CD14-positive monocyte (primary cell): ENCODE measurements around the gene NPAS2. TPM values are rescaled to one million over a fixed set of nuclear protein-coding genes. Genes with fewer than 3 reads are reported as not detected.

Experiments used
- DNase-seq, 3 donors: peaks; one replicate each; pipeline ENCODE4 v3.0.0-alpha.2; 2011 to 2022
- H2AFZ ChIP-seq: 2 replicates; pipeline ENCODE4 v1.6.0; 2012; ENCODE audit warnings: mild to moderate bottlenecking, low read depth, low read length, inconsistent platforms; ENCODE audit not compliant: insufficient read depth, poor library complexity, severe bottlenecking
- H3K27ac ChIP-seq, 2 donors: 1 replicate in 1 of 2; 2 replicates in 1 of 2; pipeline ENCODE4 v1.5.1; 2012 to 2013; ENCODE audit warnings: low read length in 2 of 2, control low read depth in 1 of 2, inconsistent platforms in 1 of 2, low read depth in 1 of 2, mild to moderate bottlenecking in 1 of 2
- H3K27me3 ChIP-seq, 2 donors: one replicate each; pipeline versions ENCODE4 v1.6.0 to v1.6.1; 2011 to 2013; ENCODE audit warnings: low read length in 2 of 2; ENCODE audit not compliant: control insufficient read depth in 2 of 2, insufficient read depth in 2 of 2
- H3K36me3 ChIP-seq, 2 donors: replicated peaks in 1 of 2; 1 replicate in 1 of 2; 2 replicates in 1 of 2; pipeline versions ENCODE4 v1.5.1 to v1.6.1; 2012 to 2013; ENCODE audit warnings: low read length in 2 of 2, control low read depth in 1 of 2, inconsistent platforms in 1 of 2, mild to moderate bottlenecking in 1 of 2; ENCODE audit not compliant: insufficient read depth in 2 of 2, control insufficient read depth in 1 of 2
- H3K4me1 ChIP-seq, 2 donors: 1 replicate in 1 of 2; 2 replicates in 1 of 2; pipeline versions ENCODE4 v1.5.1 to v1.6.1; 2012 to 2013; ENCODE audit warnings: low read length in 2 of 2, control low read depth in 1 of 2, inconsistent platforms in 1 of 2, mild to moderate bottlenecking in 1 of 2, moderate library complexity in 1 of 2; ENCODE audit not compliant: insufficient read depth in 2 of 2, control insufficient read depth in 1 of 2
- H3K4me2 ChIP-seq: replicated peaks from 2 replicates; pipeline ENCODE3; 2012; ENCODE audit warnings: low read length, moderate library complexity, mild to moderate bottlenecking; ENCODE audit not compliant: poor library complexity, severe bottlenecking; ENCODE audit errors: extremely low read depth
- H3K4me3 ChIP-seq, 3 experiments: fragments of 200-600 bp in 1 of 3; sonication (generic) in 1 of 3; replicated peaks in 1 of 3; 1 replicate in 2 of 3; 2 replicates in 1 of 3; pipeline ENCODE4 v1.5.1; 2011 to 2013; ENCODE audit warnings: low read length in 3 of 3, mild to moderate bottlenecking in 3 of 3, control low read depth in 2 of 3, low read depth in 2 of 3, inconsistent platforms in 1 of 3, moderate library complexity in 1 of 3
- H3K79me2 ChIP-seq: 2 replicates; pipeline ENCODE4 v1.6.0; 2012; ENCODE audit warnings: mild to moderate bottlenecking, control low read depth, inconsistent platforms, low read length, moderate library complexity; ENCODE audit not compliant: insufficient read depth
- H3K9ac ChIP-seq: 2 replicates; pipeline ENCODE4 v1.6.0; 2017; ENCODE audit warnings: low read length, mild to moderate bottlenecking; ENCODE audit not compliant: insufficient read depth, poor library complexity, severe bottlenecking
- H3K9me3 ChIP-seq, 2 donors: replicated peaks in 1 of 2; 1 replicate in 1 of 2; 2 replicates in 1 of 2; pipeline versions ENCODE4 v1.5.1 to v1.6.1; 2012 to 2013; ENCODE audit warnings: low read length in 2 of 2, control low read depth in 1 of 2; ENCODE audit not compliant: control insufficient read depth in 1 of 2, insufficient read depth in 1 of 2
- H4K20me1 ChIP-seq: 2 replicates; pipeline ENCODE4 v1.6.0; 2012; ENCODE audit warnings: mild to moderate bottlenecking, low read length, control low read depth, moderate library complexity; ENCODE audit not compliant: insufficient read depth
- H3K27ac Mint-ChIP-seq, 7 donors: one replicate each; pipeline ENCODE4 v1.8.0; 2020; ENCODE audit warnings: mild to moderate bottlenecking in 7 of 7, mixed read lengths in 7 of 7, moderate library complexity in 6 of 7, inconsistent platforms in 2 of 7
- H3K27me3 Mint-ChIP-seq, 3 donors: one replicate each; pipeline ENCODE4 v1.8.0; 2021 to 2022; ENCODE audit warnings: low read depth in 3 of 3, mild to moderate bottlenecking in 3 of 3, mixed read lengths in 3 of 3, moderate library complexity in 3 of 3, inconsistent platforms in 1 of 3
- H3K36me3 Mint-ChIP-seq, 2 donors: one replicate each; pipeline ENCODE4 v1.8.0; 2020; ENCODE audit warnings: mixed read lengths in 2 of 2, inconsistent platforms in 1 of 2, mild to moderate bottlenecking in 1 of 2
- H3K4me1 Mint-ChIP-seq: one replicate; pipeline ENCODE4 v1.8.0; 2020; ENCODE audit warnings: mild to moderate bottlenecking, mixed read lengths
- H3K4me3 Mint-ChIP-seq, 2 donors: one replicate each; pipeline ENCODE4 v1.8.0; 2020; ENCODE audit warnings: mild to moderate bottlenecking in 2 of 2, mixed read lengths in 2 of 2, moderate library complexity in 1 of 2
- H3K9me3 Mint-ChIP-seq, 7 donors: one replicate each; pipeline ENCODE4 v1.8.0; 2020 to 2022; ENCODE audit warnings: mixed read lengths in 7 of 7, mild to moderate bottlenecking in 6 of 7, moderate library complexity in 6 of 7, inconsistent platforms in 2 of 7
- WGBS: methylation state at CpG from one replicate; pipeline ENCODE4 v1.1.5; 2013; ENCODE audit warnings: missing lambda C conversion rate; ENCODE audit not compliant: insufficient coverage; 5-methylcytosine and 5-hydroxymethylcytosine counted together
- intact Hi-C, 2 donors: fragments of 100-400 bp; cut with micrococcal nuclease; formaldehyde crosslinking; loops; one replicate each; pipeline versions ENCODE4 v1.15.0 to v1.15.1; 2023
- polyA plus RNA-seq, 3 donors: library from polyadenylated mRNA; depleted of rRNA in 1 of 3; unstranded in 2 of 3; stranded (reverse) in 1 of 3; fragments of 300-500 nt in 2 of 3; fragments of >200 nt in 1 of 3; fragmentation: Illumina TruSeq in 2 of 3; gene quantifications; 1 replicate in 2 of 3; 2 replicates in 1 of 3; pipeline ENCODE4 v1.2.3, GENCODE V29; 2012 to 2021
- TF ChIP-seq, protein P1 (sequence below): fragments of 200-600 bp; IDR thresholded peaks from one replicate; pipeline ENCODE4 v1.8.0; 2022; ENCODE audit warnings: antibody characterized with exemption, mild to moderate bottlenecking

NPAS2 gene
- polyA plus RNA-seq, 3 donors, result not detected

DNA sequence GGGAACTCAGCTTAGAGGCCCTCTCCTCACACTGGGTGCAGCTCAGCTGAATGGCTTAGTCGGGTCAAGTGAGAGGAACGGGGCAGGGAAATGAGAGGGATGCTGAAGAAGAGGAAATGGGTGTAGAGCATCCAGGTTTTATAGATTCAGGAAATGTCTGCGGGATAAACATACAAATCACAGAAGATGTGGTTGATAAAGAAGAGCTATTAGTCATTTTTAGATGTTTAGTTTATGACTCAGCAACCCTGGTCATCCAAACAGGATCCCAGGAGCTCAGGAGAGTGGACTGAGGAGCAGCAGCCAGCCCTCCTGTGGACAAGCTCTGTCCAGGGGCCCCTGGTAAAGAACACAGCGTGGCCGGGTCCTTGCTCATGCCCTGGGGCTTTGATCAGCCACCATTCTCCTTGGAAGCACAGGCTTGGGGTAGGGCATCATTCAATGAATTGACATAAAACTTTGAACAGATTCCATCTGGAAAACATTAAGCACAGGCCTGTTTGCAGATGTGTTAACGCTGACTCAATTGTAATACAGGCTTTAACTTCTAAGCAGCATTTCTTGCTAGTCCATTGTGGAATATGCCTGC, 83.0 kb downstream of the NPAS2 start:
- H3K9me3 ChIP-seq, result no peaks in the 10 kb centered on the region
- Mint-ChIP-seq H3K36me3 (no peaks in the 10 kb centered on the region), H3K9me3 (peaks cover 2 to 10% (median 3%) of the 10 kb centered on the region in 7 donors), H3K4me3 (no peak overlapping the region), H3K27ac (no peak overlapping the region), H3K4me1 (no peaks in the 10 kb centered on the region), H3K27me3 (peaks cover 2 to 25% (median 12%) of the 10 kb centered on the region in 3 donors)
- no peaks in the 10 kb centered on the region for H4K20me1 ChIP-seq
- 48% methylated on average over 6 of the region's 6 CpGs for WGBS
- intact Hi-C loops, result no loop called here
- H2AFZ ChIP-seq, result no peak overlapping the region
- no peak for DNase-seq
- H3K4me3 ChIP-seq, result no peak overlapping the region
- H3K27me3 ChIP-seq, result no peaks in the 10 kb centered on the region
- H3K4me2 ChIP-seq, result no peak overlapping the region
- no peak overlapping the region for H3K9ac ChIP-seq
- TF ChIP-seq, protein P1, sequence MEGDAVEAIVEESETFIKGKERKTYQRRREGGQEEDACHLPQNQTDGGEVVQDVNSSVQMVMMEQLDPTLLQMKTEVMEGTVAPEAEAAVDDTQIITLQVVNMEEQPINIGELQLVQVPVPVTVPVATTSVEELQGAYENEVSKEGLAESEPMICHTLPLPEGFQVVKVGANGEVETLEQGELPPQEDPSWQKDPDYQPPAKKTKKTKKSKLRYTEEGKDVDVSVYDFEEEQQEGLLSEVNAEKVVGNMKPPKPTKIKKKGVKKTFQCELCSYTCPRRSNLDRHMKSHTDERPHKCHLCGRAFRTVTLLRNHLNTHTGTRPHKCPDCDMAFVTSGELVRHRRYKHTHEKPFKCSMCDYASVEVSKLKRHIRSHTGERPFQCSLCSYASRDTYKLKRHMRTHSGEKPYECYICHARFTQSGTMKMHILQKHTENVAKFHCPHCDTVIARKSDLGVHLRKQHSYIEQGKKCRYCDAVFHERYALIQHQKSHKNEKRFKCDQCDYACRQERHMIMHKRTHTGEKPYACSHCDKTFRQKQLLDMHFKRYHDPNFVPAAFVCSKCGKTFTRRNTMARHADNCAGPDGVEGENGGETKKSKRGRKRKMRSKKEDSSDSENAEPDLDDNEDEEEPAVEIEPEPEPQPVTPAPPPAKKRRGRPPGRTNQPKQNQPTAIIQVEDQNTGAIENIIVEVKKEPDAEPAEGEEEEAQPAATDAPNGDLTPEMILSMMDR, result no peak
- H3K36me3 ChIP-seq, result no peaks in the 10 kb centered on the region
- no peaks in the 10 kb centered on the region for H3K79me2 ChIP-seq
- no peak overlapping the region for H3K27ac ChIP-seq
- H3K4me1 ChIP-seq, result no peaks in the 10 kb centered on the region

DNA sequence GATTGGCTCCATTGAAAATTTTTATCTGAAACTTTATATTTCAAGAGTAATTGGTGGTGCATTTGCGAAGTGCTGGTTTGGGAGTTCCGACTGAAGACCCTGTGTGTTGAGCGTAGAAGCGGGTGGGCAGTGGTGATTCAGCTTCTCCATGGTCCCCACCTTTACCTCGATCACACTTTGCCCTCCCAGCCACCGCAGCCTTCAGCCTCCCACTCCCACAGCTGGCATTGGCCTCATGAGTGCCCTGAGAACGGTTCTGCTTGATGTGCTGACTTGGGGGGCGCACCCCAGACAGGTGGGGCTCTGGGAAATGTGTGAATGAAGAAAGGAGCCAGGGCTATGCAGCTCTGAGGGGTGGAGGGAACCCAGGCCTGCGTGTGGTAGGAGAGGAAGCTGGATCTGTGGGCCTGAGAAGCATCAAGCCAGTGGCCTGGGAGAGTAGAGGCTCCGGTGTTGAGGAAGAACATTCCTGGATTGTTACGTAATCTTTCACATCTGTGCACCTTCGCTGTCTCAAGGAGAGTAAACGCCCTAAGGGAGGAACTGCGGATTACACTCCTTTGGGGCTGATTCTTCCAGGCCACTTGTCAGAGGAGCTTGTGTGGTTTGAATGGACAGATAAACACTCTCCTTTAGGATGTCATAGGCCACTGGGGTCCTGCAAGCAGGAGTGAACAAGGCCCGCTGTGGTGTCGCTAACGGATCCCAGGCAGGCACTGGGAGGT, 83.8 kb downstream of the NPAS2 start:
- intact Hi-C loops, result no loop called here
- no peak overlapping the region for H3K4me2 ChIP-seq
- H3K4me3 ChIP-seq, result no peak overlapping the region
- H3K27me3 Mint-ChIP-seq, result peaks cover 2 to 25% (median 12%) of the 10 kb centered on the region in 3 donors
- no peaks in the 10 kb centered on the region for H3K4me1 ChIP-seq
- no peaks in the 10 kb centered on the region for H3K79me2 ChIP-seq
- H3K4me3 Mint-ChIP-seq, result no peak overlapping the region
- DNase-seq, result no peak
- H3K9ac ChIP-seq, result no peak overlapping the region
- H3K36me3 ChIP-seq, result no peaks in the 10 kb centered on the region
- TF ChIP-seq, protein P1, result no peak
- no peak overlapping the region for H2AFZ ChIP-seq
- no peak overlapping the region for H3K27ac ChIP-seq
- H3K27me3 ChIP-seq, result no peaks in the 10 kb centered on the region
- peaks cover 2 to 7% (median 3%) of the 10 kb centered on the region in 7 donors for H3K9me3 Mint-ChIP-seq
- no peaks in the 10 kb centered on the region for H4K20me1 ChIP-seq
- WGBS, result 93% methylated on average over 6 of the region's 17 CpGs
- H3K36me3 Mint-ChIP-seq, result no peaks in the 10 kb centered on the region
- no peak overlapping the region for H3K27ac Mint-ChIP-seq
- no peaks in the 10 kb centered on the region for H3K9me3 ChIP-seq
- H3K4me1 Mint-ChIP-seq, result no peaks in the 10 kb centered on the region
